Measurements from ENCODE around the gene PLCG2.
"Not testable (repeated sequence)": the region's sequence is repeated elsewhere in the genome, so short reads cannot be mapped to it uniquely, and the experiment has no call there.

The PLCG2 gene

DNA sequence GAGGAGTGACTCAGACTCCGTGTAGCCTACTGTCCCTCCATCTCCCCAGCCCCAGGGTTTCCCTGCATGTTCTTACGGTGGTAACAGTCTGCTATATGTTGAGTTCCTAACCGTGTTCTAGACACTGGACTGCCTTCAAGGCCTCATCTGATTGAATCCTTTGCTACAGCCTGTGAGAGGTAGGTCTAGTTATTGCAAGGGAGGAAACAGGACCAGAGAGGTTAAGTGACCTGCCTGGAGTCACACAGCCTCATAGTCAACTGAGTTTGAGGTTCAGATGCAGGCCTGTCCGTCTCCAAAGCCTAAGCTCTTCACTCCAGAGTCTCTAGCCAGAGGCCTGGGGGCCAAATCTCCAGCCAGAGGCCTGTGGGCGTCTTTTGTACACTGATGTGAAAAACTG is 134.1 kb downstream of the PLCG2 start:
- DNase-seq (ENCODE audit: low spot score) = no peak

DNA sequence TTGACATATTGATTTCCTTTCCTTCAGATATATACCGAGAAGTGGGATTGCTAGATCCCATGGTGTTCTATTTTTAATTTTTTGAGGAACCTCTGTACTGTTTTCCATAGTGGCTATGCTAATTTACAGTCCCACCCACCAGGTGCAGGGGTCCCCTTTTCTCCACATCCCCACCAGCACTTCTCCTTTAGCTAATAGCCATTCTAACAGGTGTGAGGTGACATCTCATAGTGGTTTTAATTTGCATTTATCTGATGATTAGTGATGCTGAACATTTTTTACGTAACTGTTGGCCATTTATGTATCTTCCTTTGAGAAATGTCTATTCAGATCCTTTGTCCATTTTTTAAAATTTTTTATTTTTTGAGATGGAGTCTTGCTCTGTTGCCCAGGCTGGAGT is 138.3 kb downstream of the PLCG2 start:
- DNase-seq (ENCODE audit: low spot score) = no peak

DNA sequence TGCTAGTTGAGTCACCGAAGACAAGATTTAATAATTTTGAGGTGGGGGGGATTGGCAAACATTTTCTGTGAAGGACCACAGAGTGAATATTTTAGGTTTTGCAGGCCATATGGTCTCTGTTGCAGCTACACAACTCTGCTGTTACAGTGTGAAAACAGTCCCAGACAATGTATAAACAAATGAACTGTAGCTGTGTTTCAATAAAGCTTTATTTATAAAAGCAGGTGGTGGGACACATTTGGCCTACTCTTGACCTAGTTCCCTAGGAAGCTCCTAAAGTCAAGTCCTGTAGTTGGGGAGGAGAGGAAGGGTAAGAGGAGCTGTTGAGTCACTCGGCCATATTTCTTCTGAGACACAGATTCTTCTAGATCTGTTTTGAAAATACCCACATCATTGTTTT is 139.8 kb downstream of the PLCG2 start:
- no peak for DNase-seq (ENCODE audit: low spot score)

DNA sequence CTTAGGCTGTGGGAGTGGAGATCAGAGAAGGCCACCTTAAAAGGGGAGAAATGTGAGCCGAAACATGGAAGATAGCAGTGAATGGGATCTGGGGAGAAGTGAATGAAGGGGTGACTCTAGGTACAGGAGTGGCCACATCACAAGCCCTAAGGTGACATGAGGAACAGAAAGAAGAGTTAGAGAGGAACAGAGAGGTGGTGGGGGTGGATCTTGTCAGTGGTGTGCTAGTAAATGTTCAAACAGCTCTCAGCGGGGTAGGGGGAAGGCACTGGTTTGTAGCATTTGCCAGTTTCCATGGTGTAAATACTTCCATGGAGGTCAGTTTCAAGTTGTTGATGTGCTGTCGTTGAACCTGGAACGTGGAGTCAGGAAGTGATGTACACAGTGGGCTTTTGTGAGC is 141.4 kb downstream of the PLCG2 start:
- no peak for DNase-seq (ENCODE audit: low spot score)

DNA sequence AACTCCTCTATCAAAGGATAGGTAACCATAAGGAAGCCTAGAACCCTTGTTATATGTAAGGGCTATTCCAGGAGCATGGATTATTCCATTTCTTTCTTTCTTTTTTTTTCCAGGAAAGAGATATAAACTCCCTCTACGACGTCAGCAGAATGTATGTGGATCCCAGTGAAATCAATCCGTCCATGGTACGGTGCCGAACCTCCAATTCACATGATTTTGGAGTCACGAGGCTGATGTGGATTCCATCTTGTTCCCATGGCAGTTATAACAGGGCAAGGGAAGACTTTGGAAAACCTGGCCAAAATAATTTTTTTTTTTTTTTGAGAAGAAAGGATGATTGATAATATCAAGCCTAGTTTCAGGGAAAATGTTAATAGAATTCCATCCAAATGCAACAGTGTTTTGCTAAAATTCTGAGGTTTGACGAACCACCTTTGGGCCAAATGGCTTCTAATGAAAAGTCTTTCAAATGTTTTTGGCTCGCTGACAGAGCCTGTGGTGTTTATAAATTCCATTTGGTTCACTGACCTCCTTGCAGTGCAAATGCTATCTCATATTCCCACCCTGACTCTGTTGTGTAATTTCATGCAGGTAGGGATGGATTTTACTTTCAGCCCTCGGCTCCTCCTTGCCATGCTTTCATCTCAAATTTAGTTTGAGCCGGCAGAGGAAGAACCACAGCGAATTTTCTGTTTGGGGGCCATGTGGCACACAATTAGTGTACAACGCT is 142.2 kb downstream of the PLCG2 start:
- no peak for DNase-seq (ENCODE audit: low spot score)

DNA sequence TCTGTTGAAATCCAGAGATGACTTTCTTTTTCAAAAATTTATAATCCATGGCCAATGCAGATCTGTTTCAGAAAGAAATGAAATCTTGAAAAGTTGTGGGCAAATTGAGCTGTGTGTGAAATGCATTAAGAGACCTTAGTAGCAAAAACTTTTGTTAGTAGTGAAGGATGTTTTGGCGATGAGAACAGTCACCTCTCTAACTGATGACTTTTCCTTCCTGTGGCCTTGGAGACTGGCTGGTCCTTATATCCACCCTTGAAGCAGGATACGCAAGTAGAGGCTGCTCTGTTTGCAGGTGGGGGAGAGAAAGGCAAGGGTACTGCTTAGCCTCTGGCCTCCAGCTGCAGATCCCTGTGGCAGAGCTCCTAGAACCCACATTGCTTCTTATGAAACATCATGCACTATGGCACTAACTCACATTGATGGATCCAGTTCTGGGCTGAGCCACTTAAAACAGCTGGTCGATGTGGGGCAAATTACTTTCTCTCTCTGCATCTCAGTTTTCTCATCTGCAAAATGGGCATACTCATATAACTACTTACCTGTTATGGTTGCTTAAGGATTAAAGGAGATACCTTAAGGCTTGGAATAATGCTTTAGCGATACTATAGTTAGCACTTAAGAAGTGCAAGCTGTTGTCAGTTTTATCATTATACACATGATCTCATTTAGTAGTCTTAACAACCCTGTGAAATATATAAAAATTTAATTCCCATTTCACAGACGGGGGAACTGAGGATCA is 142.9 kb downstream of the PLCG2 start:
- DNase-seq (ENCODE audit: low spot score) = no peak

DNA sequence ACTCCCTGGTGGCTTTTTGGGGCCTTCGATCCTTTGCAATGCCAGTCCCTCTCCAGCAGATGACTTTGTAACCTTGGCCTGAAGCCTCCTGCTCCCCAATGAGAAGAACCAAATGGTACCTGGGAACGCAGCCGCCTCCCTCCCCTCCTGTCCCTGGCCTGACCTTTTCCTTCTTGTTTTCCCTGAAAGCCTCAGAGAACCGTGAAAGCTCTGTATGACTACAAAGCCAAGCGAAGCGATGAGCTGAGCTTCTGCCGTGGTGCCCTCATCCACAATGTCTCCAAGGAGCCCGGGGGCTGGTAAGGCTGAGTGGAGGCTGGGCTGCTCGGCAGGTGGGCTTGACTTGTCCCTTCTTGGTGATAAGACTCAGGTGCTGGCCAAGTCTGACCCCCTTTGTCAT is 144.2 kb downstream of the PLCG2 start:
- no peak for DNase-seq (ENCODE audit: low spot score)

DNA sequence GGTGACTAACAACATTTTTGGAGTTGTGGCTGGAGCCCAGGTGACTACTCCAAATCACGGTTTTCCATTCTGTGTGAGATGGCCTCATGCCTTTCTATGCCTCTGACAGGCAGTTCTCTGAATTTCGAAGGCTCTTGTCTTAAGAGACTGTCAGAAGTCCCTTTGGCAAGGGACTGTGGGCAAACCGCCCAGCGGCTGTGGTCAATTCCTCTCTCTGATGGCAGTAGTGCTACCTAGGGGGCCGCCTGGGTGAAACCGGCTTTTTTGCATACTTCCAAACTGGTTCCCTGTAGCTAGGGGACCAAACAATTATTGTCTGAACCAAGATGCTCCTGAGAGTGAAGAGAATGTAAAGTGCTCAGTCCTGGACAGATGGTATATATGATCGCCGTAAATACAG is 145.9 kb downstream of the PLCG2 start:
- DNase-seq (ENCODE audit: low spot score) = no peak

DNA sequence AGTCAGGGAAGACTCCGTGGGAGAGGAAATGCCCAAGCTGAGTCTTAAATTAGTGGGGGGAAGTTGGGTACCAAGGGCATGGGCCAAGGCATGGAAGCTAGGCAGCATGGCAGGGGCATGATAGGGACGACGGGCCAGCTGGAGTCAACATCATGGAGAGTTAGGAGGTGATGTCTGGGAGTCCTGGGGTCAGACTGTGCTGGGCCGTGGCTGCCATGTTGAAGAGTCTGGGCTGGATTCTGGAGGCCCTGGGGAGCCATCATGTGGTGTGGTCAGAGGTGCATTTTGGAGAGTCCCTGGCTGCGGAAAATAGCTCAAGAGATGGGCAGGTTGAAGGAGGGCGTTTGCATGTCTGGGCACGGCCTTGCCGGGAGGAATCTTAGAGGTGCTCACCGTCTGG is 146.9 kb downstream of the PLCG2 start:
- no peak for DNase-seq (ENCODE audit: low spot score)

DNA sequence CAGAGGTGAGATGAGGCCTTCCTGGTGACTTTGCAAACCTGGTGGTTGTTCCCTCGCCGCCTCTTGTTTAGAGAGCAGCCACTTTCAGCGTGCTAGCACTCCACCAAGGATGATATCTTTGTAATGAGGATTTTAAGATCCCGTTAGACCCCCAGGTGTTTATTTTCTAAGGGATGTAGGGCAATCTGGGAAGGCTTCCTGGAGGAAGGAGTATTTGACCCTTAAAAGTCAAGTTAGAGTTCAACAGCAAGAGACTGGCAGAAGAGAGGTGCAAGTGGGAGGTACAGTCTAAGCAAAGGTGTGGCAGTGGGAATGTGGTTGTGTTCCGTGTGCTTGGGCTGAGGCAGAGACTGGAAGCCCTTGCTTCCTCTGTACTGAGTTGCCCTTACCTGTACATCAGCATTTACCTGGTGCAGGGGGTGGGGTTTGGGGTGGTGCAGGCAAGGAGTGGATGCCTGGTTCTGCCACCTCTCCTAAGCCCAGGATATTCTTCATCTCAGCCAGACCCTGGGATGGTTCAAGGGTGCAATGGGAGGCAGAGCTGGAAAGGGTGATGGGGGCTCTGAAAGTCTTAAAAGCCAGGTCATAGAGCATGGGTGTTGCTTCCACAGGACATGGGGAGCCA is 148.6 kb downstream of the PLCG2 start:
- no peak for DNase-seq (ENCODE audit: low spot score)

DNA sequence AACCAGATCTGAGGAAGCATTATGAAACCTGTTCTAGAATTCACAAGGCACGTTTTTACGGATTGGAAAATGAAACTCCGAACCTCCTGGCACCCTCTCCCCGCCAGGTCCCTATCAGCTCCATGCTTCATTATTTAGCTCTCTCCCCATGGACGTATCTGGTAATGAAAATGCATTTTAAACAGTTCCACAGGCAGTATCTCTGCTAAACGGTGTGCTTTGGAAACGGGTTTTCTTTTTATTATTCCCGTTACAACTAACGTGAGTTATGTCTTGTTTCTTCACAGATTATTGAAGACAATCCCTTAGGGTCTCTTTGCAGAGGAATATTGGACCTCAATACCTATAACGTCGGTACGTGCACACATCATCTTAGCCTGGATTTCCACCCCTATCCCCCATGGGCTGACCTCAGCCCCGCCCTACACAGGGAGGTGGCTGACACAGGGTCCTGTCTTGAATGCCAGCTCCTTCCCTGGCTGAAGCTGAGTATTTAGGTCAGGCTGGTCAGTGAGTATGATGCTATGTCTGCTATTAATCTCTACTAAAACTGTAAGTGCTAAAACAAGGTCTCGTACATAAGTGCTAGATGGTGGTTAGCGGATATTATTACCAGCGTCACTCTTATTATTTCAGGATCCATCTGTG is 149.3 kb downstream of the PLCG2 start:
- DNase-seq (ENCODE audit: low spot score) = no peak

DNA sequence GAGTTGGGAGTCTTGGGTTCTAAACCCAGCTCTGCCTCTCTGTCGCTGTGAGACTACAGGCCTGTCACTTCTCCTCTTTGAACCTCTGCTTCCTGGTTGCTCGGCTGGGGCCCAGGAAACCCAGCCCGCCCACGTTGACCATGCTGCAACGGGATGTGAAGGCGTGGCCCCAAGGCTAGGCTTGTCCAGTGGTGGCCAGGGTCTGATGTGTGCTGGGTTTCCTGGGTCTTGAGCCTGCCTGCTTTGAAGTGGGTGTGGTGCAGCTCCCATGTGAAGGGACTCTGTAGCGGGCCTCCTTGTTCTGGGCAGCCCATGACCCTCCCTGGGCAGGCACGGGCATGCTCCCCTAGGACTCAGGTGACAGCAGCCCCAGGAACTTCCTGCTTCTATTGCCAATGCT is 149.9 kb downstream of the PLCG2 start:
- no peak for DNase-seq (ENCODE audit: low spot score)

DNA sequence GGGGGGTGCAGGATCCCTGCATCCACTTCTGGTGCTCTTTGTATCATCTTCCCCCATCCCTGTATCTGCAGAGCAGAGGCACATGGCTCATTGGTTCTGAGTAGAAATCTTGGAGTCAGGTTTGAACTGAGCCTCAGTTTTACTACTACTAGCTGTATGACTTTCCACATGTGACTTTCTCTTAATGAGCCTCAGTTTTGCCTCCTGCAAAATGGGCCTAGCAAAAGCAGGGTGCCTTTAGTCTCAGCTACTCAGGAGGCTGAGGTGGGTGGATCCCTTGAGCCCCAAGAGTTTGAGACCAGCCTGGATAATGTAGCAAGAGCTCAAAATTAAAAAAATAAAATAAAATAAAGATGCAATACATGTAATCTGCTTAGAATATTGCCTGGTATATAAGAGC is 150.8 kb downstream of the PLCG2 start:
- DNase-seq (ENCODE audit: low spot score) = no peak

DNA sequence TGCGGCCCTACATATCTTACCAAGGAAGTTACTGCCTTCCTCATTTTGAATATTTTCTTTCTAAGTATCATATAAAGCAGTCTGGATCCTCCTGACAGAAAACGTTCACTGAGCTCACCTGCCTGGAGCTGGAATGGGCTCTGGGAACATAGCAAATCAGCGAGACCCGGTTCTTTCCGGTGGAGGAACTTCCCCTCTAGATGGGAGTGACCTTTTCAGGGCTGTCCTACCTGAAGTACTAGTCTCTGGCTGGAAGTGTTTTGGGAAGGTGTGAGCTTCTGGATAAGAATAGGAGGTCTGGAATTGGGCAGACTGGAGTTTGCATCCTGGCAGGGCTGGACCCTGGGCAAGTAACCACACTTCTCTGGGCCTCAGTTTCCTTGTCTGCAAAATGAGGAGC is 152.8 kb downstream of the PLCG2 start:
- DNase-seq (ENCODE audit: low spot score) = no peak

DNA sequence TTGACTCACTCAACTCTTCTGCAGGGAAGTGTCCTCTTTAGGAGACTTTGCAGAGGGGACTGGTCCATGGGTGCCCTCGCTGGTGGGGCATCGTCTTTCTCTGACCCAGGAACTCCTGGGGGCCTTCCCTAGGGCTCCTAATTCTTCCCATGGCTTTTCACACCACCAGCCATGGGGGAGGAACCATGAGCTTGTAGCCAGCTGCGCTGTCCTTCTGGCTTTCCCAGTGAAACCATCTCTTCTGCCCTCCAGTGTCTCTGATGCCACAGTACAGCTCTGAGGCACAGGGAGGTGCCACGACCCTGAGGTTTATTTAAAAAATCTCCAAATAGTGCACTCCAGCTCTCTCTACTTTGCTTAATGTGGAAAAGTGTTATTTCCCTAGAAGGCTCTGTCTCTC is 153.6 kb downstream of the PLCG2 start:
- no peak for DNase-seq (ENCODE audit: low spot score)

DNA sequence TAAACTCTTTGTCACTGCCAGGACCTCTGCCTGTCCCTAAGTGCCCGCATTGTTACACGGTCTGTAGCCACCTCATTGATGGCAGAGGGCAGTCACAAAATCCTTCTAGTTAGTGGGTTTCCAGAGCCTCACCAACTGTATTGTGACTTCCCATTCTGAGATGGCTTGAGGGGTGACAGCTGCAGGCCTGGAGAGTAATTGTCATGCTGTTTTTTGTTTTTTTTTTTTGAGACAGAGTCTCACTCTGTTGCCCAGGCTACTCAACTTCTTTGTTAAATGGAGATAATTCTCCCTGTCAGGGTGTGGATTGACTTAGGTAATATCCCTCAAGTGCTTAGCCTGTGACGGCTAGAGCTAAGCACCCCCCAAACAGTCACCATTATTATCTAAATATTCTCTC is 154.3 kb downstream of the PLCG2 start:
- DNase-seq (ENCODE audit: low spot score) = no peak

DNA sequence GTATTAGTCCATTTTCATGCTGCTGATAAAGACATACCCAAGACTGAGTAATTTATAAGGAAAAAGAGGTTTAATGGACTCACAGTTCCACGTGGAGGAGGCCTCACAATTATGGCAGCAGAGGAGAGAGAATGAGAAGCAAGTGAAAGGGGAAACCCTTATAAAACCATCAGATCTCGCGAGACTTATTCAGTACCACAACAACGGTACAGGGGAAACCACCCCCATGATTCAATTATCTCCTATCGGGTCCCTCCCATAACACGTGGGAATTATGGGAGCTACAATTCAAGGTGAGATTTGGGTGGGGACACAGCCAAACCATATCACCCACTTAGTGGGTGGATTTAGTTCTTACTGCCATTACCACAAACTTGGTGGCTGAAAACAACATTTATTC is 155.6 kb downstream of the PLCG2 start:
- DNase-seq (ENCODE audit: low spot score) = not testable (repeated sequence)

DNA sequence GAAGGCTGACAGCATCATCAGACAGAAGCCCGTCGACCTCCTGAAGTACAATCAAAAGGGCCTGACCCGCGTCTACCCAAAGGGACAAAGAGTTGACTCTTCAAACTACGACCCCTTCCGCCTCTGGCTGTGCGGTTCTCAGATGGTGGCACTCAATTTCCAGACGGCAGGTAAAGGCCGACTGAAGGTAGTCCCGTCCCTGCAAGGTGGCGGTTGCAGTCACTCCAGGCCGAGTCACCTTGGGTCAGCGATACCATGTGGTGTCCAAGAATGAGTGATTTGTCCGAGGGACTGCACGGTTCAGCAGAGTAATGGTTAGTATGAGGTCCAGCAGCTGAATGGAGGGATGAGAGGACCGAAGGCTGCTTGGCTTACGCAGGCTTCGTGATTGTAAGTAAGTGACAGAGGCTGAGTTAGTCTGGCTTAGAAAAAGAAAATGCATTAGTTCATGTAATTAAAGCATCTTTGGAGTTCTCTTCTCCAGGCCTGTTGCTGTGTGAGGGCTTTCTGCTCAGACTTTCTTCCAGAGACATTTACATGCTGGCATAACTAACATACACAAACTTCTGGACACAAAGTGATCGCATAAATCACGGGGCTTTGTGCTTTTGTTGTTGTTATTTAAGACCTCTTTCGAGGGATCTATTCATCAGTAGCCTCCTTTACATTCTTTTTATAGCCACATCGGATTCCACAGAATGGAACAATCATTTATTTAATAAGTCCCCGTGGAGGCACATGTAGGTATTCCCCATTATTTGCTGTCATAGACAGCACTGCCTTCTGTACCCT is 157.3 kb downstream of the PLCG2 start:
- DNase-seq (ENCODE audit: low spot score) = no peak

DNA sequence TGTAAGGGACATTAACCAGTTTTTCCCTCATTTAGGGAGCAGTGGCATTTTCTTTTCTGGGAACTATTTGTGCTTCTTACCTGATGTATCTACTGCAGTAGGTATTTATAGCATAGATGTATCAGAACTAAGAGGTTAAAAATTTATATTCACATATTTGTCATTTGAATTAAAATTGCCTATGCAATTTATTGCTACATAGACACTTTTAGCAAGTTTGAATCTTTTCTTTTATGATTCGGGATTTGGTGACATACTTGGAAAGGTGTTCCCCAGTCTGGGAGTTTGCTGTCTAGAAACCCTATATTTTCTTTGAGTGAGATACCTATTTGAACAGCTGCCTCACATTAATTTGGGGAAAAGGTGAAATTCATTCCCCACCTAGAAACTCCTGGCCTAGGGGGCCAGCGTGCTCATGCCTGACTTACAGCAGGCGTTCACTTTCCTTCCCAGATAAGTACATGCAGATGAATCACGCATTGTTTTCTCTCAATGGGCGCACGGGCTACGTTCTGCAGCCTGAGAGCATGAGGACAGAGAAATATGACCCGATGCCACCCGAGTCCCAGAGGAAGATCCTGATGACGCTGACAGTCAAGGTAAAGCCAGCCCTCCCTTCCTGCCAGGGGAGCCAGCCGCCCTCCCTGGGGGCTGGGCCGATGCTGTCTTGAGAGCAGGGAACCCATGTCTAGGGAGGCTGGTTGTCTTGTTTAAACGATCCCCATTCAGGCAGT is 158.4 kb downstream of the PLCG2 start:
- DNase-seq (ENCODE audit: low spot score) = no peak

DNA sequence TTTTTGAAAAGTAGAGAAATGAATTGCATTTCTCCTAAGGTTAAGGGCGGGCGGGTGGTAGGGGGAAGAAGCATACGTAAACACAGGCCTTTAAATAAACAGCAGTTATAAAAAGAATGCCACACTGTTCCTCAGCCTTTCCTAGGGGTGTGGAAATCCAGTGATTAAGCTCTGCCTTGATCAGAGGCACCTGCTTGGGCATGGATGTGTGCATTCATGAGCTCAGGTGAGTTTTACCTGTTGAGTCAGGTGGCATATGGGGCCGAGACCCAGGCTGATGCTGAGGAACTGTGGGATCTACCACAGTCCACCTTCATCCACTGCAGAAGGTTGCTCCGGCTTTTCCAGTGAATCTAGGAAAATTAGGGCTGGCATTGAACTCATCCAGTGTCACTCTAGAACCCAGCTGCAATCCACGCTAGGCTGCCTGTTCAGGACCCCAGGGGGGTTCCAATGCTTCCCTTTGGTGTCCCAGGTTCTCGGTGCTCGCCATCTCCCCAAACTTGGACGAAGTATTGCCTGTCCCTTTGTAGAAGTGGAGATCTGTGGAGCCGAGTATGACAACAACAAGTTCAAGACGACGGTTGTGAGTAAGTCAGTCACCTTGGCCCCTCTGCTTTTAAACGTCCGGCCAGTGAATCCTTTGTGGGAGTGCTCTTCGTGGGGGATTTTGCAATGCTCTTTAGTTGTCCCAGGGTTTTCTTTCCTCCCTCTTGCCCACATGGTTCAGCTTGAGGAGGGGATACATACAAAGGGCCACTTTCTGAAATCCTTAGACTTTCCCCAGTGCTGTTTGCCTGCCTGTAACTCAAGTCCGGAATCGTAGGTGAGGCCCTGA is 159.5 kb downstream of the PLCG2 start:
- no peak for DNase-seq (ENCODE audit: low spot score)
